ENCODE results near the gene FANK1. TPM values are rescaled to one million over a fixed set of nuclear protein-coding genes. Genes with fewer than 3 reads are reported as not detected.

Gene FANK1
- polyA plus RNA-seq, 3 donors, result 0.20 TPM; not detected in 2

- no peaks in the 10 kb centered on the region for H3K36me3 Mint-ChIP-seq
- no peaks in the 10 kb centered on the region for H3K4me1 ChIP-seq (ENCODE audit: control insufficient read depth in 1 of 2, insufficient read depth in 2 of 2, low read length in 2 of 2)
- no peak overlapping the region for H3K27ac ChIP-seq (ENCODE audit: low read depth in 1 of 2, low read length in 2 of 2)
- no peaks in the 10 kb centered on the region for H3K79me2 ChIP-seq (ENCODE audit: insufficient read depth, low read length)
- TF ChIP-seq, protein P1, sequence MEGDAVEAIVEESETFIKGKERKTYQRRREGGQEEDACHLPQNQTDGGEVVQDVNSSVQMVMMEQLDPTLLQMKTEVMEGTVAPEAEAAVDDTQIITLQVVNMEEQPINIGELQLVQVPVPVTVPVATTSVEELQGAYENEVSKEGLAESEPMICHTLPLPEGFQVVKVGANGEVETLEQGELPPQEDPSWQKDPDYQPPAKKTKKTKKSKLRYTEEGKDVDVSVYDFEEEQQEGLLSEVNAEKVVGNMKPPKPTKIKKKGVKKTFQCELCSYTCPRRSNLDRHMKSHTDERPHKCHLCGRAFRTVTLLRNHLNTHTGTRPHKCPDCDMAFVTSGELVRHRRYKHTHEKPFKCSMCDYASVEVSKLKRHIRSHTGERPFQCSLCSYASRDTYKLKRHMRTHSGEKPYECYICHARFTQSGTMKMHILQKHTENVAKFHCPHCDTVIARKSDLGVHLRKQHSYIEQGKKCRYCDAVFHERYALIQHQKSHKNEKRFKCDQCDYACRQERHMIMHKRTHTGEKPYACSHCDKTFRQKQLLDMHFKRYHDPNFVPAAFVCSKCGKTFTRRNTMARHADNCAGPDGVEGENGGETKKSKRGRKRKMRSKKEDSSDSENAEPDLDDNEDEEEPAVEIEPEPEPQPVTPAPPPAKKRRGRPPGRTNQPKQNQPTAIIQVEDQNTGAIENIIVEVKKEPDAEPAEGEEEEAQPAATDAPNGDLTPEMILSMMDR (IDR thresholded peaks at IDR 0.05), result no peak
- no peak for DNase-seq
- no peaks in the 10 kb centered on the region for H3K27me3 ChIP-seq (ENCODE audit: control insufficient read depth in 2 of 2, insufficient read depth in 2 of 2, low read length in 2 of 2)
- no peak overlapping the region for H3K4me2 ChIP-seq (replicated peaks; ENCODE audit: extremely low read depth, low read length, poor library complexity, severe bottlenecking)
- no peak overlapping the region for H3K4me3 Mint-ChIP-seq
- H2AFZ ChIP-seq (ENCODE audit: insufficient read depth, low read depth, low read length, poor library complexity, severe bottlenecking), result no peak overlapping the region
- H3K9ac ChIP-seq (ENCODE audit: insufficient read depth, low read length, poor library complexity, severe bottlenecking), result no peak overlapping the region
- H3K9me3 ChIP-seq (replicated peaks in 1 of 2; ENCODE audit: control insufficient read depth in 1 of 2, insufficient read depth in 1 of 2, low read length in 2 of 2), result peaks cover 0 to 8% of the 10 kb centered on the region in 2 donors
- no peaks in the 10 kb centered on the region for H3K36me3 ChIP-seq (replicated peaks in 1 of 2; ENCODE audit: control insufficient read depth in 1 of 2, insufficient read depth in 2 of 2, low read length in 2 of 2)
- H3K27me3 Mint-ChIP-seq (ENCODE audit: low read depth in 3 of 3), result no peaks in the 10 kb centered on the region
- H4K20me1 ChIP-seq (ENCODE audit: insufficient read depth, low read length), result no peaks in the 10 kb centered on the region
- intact Hi-C loops (cut with micrococcal nuclease), result no loop called here
- H3K27ac Mint-ChIP-seq, result no peak overlapping the region
- H3K4me3 ChIP-seq (replicated peaks in 1 of 3; ENCODE audit: low read depth in 2 of 3, low read length in 3 of 3), result no peak overlapping the region
- WGBS (ENCODE audit: insufficient coverage), result 63% methylated on average over 1 of the region's 7 CpGs
- H3K4me1 Mint-ChIP-seq, result no peaks in the 10 kb centered on the region
- H3K9me3 Mint-ChIP-seq, result peaks cover 0 to 4% (median 2%) of the 10 kb centered on the region in 7 donors
Observed at GRCh38 chr10:125992254-125992653, 95.9 kb downstream of the FANK1 start.

DNA sequence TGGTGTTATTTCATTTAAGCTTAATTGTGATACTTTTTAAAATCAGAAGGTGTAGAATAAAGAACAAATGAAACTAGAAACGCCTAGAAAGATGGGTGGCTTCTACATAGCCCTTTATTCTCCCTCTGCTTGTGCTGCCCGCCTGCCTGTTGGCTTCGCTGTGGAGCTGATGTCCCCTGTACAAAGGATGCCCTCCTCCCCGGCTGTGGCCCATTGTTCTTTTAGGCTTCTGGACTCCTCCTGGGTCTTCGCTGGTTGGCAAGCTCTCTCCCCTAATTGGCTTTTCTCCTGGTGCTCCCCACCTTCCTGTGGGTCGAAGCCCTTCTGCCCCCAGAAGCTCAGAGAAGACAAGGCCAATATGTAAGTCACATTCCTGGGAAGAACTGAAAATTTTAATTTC lies 98.2 kb downstream of the FANK1 start:
- intact Hi-C loops (cut with micrococcal nuclease), result no loop called here
- no peak overlapping the region for H3K4me3 Mint-ChIP-seq
- no peak for DNase-seq
- Histone ChIP-seq H3K27me3 (ENCODE audit: control insufficient read depth in 2 of 2, insufficient read depth in 2 of 2, low read length in 2 of 2) (no peaks in the 10 kb centered on the region), H3K4me3 (replicated peaks in 1 of 3; ENCODE audit: low read depth in 2 of 3, low read length in 3 of 3) (no peak overlapping the region), H3K4me1 (ENCODE audit: control insufficient read depth in 1 of 2, insufficient read depth in 2 of 2, low read length in 2 of 2) (no peaks in the 10 kb centered on the region), H3K36me3 (replicated peaks in 1 of 2; ENCODE audit: control insufficient read depth in 1 of 2, insufficient read depth in 2 of 2, low read length in 2 of 2) (no peaks in the 10 kb centered on the region), H3K79me2 (ENCODE audit: insufficient read depth, low read length) (no peaks in the 10 kb centered on the region), H3K9me3 (replicated peaks in 1 of 2; ENCODE audit: control insufficient read depth in 1 of 2, insufficient read depth in 1 of 2, low read length in 2 of 2) (peaks cover 0 to 8% of the 10 kb centered on the region in 2 donors), H3K4me2 (replicated peaks; ENCODE audit: extremely low read depth, low read length, poor library complexity, severe bottlenecking) (no peak overlapping the region), H2AFZ (ENCODE audit: insufficient read depth, low read depth, low read length, poor library complexity, severe bottlenecking) (no peak overlapping the region), H4K20me1 (ENCODE audit: insufficient read depth, low read length) (no peaks in the 10 kb centered on the region), H3K9ac (ENCODE audit: insufficient read depth, low read length, poor library complexity, severe bottlenecking) (no peak overlapping the region), H3K27ac (ENCODE audit: low read depth in 1 of 2, low read length in 2 of 2) (no peak overlapping the region)
- no peaks in the 10 kb centered on the region for H3K36me3 Mint-ChIP-seq
- 94% methylated on average over 4 of the region's 6 CpGs for WGBS (ENCODE audit: insufficient coverage)
- H3K9me3 Mint-ChIP-seq, result peaks cover 0 to 4% (median 2%) of the 10 kb centered on the region in 7 donors
- H3K27ac Mint-ChIP-seq, result no peak overlapping the region
- peaks cover 0 to 2% (median 0%) of the 10 kb centered on the region in 3 donors for H3K27me3 Mint-ChIP-seq (ENCODE audit: low read depth in 3 of 3)
- no peaks in the 10 kb centered on the region for H3K4me1 Mint-ChIP-seq
- TF ChIP-seq, protein P1 (IDR thresholded peaks at IDR 0.05), result no peak

Measured in CD14-positive monocyte (primary cell).